NCI-H1417 (cell line): Measurements from ENCODE around the gene SPATA18.
"Not testable (repeated sequence)": the region's sequence is repeated elsewhere in the genome, so short reads cannot be mapped to it uniquely, and the experiment has no call there.

Experiments used
- DNase-seq, 3 experiments: peaks; one replicate each; lab custom pipeline; 2025; lab: John Stamatoyannopoulos, UW

The SPATA18 gene

GRCh38 chr4:52051615-52052474 lies 741 bp downstream of the SPATA18 start:
- peak; percentile 28 to 76 (median 51) for DNase-seq

- no peak for DNase-seq
Measured at GRCh38 chr4:52052475-52052780, 1.3 kb downstream of the SPATA18 start.

GRCh38 chr4:52054254-52054653 lies 3.1 kb downstream of the SPATA18 start:
- DNase-seq: no peak

GRCh38 chr4:52057196-52057595 lies 6.1 kb downstream of the SPATA18 start:
- no peak for DNase-seq

GRCh38 chr4:52058275-52058674 lies 7.2 kb downstream of the SPATA18 start:
- no peak for DNase-seq

- DNase-seq: no peak
Measured at GRCh38 chr4:52059372-52059771, 8.3 kb downstream of the SPATA18 start.

GRCh38 chr4:52069571-52069970 lies 18.5 kb downstream of the SPATA18 start:
- no peak for DNase-seq

GRCh38 chr4:52071791-52072546 lies 20.9 kb downstream of the SPATA18 start:
- no peak for DNase-seq

GRCh38 chr4:52076731-52077130 lies 25.6 kb downstream of the SPATA18 start:
- no peak for DNase-seq

- no peak for DNase-seq
Measured at GRCh38 chr4:52079659-52080058, 28.6 kb downstream of the SPATA18 start.

GRCh38 chr4:52081216-52081615 lies 30.1 kb downstream of the SPATA18 start:
- DNase-seq: no peak

- not testable (repeated sequence) for DNase-seq
Measured at GRCh38 chr4:52086425-52086824, 35.3 kb downstream of the SPATA18 start.

GRCh38 chr4:52091801-52092200 lies 40.7 kb downstream of the SPATA18 start:
- DNase-seq: no peak

- no peak for DNase-seq
Measured at GRCh38 chr4:52093466-52093865, 42.4 kb downstream of the SPATA18 start.

- no peak for DNase-seq
Measured at GRCh38 chr4:52094376-52095145, 43.5 kb downstream of the SPATA18 start.

- no peak for DNase-seq
Measured at GRCh38 chr4:52095374-52095773, 44.3 kb downstream of the SPATA18 start.

- DNase-seq: no peak
Measured at GRCh38 chr4:52096048-52096447, 44.9 kb downstream of the SPATA18 start.

- DNase-seq: peak; percentile 44 to 87 (median 58)
Measured at GRCh38 chr4:52098618-52099017, 47.5 kb downstream of the SPATA18 start.

GRCh38 chr4:52099860-52100461 lies 48.9 kb downstream of the SPATA18 start:
- DNase-seq: no peak

- no peak for DNase-seq
Measured at GRCh38 chr4:52102587-52102986, 51.5 kb downstream of the SPATA18 start.

- peak in 2 of 3 experiments; percentile 16 to 59 for DNase-seq
Measured at GRCh38 chr4:52103319-52103718, 52.2 kb downstream of the SPATA18 start.

- no peak for DNase-seq
Measured at GRCh38 chr4:52105276-52105675, 54.2 kb downstream of the SPATA18 start.
